GM12872 (cell line): ENCODE data around the gene BCL2L13.

ENCODE experiments used
- TF ChIP-seq, protein P1 (sequence below): IDR thresholded peaks from 3 replicates; pipeline ENCODE4 v1.5.1; 2011; ENCODE audit warnings: low read depth, mild to moderate bottlenecking, low read length, moderate library complexity; ENCODE audit not compliant: insufficient read depth

The BCL2L13 gene

DNA sequence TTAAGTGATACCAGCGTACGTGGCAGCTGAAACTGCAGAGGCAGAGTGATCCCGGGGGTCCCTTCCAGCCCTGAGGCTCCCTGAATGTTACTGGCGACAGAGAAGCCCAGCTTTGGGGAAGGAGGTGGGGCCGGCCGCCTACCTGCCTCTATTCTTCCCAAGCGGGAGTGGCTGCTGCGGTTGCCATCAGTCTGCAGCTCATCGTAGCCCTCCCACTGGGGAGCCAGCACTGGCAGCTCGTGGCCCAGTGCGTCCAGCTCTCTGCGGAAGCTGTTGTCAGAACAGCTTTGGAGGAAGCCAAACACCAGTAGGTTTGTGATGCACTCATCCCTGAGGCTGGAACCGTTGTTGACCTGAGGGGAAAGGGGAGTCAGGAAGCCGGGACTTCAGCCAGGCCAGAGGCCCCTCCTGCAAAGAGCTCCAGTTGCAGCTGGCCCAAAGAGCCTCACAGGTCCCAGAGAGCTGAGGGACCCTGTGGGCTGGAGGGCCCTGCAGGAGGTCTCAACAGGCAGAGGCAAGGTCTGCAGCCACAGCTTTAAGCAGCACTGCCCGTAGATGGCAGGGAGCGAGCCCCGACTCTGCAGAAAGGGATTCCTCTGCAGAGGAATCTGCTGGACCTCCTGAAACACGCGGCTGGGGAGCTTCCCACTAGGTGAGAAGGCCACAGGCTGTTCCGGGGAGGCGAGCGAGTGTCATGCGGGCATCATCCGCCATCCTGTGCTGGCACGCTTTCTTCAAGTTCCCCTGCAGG is 105.3 kb downstream of the BCL2L13 start:
- TF ChIP-seq, protein P1, sequence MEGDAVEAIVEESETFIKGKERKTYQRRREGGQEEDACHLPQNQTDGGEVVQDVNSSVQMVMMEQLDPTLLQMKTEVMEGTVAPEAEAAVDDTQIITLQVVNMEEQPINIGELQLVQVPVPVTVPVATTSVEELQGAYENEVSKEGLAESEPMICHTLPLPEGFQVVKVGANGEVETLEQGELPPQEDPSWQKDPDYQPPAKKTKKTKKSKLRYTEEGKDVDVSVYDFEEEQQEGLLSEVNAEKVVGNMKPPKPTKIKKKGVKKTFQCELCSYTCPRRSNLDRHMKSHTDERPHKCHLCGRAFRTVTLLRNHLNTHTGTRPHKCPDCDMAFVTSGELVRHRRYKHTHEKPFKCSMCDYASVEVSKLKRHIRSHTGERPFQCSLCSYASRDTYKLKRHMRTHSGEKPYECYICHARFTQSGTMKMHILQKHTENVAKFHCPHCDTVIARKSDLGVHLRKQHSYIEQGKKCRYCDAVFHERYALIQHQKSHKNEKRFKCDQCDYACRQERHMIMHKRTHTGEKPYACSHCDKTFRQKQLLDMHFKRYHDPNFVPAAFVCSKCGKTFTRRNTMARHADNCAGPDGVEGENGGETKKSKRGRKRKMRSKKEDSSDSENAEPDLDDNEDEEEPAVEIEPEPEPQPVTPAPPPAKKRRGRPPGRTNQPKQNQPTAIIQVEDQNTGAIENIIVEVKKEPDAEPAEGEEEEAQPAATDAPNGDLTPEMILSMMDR = no peak

DNA sequence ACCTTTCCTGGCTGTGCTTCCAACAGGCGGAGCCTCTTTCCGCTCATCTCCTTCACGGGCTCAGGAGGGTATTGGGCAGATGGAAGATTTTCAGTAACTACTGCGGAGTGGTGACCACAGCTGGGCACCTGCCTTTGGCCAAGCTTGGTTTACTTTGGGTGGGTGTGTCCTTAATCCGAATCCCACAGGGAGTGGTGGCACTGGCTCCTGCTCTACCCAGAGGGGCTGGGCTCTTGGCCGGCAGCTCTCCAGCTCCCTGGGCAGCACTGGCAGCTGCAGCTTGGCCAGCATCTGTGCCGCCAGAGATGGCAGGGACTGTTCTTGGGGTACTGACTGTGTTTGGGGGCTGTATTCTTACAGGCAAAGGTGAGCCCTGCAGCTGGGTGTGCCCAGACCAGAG is 105.9 kb downstream of the BCL2L13 start:
- TF ChIP-seq, protein P1 = no peak

GRCh38 chr22:17746916-17747315 is 108.4 kb downstream of the BCL2L13 start:
- TF ChIP-seq, protein P1 = no peak

DNA sequence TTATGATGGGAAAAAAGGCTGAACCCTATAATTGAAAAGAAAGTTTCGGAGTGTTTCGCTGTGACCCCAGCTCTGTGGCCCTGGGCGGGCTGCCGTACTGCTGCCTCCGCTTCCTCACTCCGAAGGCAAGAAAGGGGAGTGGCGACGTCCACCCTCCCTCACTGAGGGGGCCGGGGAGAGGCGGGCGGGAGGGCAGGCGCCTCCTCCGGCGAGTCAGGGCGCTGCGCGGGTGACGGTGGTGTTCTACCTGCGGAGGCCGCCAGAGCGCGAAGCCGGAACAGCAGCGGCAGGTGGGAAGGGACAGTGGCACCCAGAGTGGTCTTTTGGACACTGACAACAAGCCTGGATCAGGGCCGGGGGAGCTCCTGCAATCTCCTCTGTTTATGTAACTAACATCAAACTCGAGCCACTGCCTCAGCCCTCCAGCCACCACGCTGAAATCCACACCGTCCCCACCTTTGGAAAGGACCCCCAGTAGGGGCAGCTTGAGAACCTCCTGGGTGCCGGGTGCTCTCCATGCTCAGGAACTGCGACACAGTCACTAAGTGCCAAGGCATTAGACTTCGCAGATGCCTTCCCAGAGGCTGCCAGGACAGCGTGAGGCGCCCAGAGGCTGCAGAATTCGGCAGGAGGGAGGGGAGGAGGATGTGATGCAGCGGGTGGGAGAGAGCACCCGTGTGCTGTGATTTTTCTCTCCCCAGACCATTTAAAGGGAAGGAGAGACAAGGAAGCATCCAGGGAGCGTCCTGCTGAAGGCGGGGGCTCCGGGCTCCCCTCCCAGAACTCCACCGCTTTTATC is 110.2 kb downstream of the BCL2L13 start:
- TF ChIP-seq, protein P1 = no peak

DNA sequence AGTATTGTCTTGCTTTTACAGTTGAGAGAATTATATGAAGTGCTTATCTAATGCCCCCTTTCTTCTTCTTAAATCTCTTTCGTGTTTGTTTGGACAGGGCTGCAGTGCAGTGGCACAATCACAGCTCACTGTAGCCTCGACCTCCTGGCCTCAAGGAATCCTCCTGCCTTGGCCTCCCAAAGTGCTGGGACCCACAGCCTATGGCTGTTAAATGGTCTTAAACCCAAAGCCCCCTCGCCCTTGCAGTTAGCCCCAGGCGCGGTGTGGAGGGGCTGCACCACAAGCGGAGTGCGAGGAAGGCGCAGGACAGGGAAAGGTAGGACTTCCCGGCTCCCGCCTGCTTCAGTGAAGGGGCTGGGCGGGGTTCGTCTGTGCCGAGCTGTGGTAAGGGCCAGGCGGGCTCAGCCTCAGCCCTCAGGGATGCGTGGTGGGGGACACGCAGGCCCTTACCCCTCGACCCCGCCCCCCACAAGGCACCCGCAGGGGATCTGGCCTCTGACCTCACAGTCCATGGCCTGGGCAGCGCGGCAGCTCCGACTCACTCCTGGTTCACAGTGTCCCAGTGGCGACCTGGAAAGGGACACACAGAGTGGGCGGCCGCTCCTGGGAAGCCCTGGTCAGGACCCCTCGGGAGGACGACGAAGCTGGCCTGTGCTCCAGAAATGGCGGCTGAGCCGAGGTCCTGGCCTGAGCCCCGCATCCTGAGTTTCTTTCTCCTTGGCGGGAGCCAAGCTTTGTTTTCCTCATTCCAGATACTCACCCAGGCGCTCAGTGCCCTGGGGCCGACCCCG is 111.2 kb downstream of the BCL2L13 start:
- TF ChIP-seq, protein P1 = no peak

GRCh38 chr22:17751596-17751995 is 113.0 kb downstream of the BCL2L13 start:
- TF ChIP-seq, protein P1 = no peak
